GM23338 (cell line): ENCODE results near the gene PPP2R1B. TPM values are rescaled to one million over a fixed set of nuclear protein-coding genes. Genes with fewer than 3 reads are reported as not detected.

Source experiments
- ATAC-seq: fragments of 200-7000 bp; cut with Tn5 transposase; 3 replicates; pipeline ENCODE4 v1.9.1; 2020
- DNase-seq: peaks from one replicate; pipeline ENCODE4 v3.0.0-alpha.2; 2015; ENCODE audit warnings: low spot score
- H2AFZ ChIP-seq: fragments of 200-600 bp; sonication (generic); 2 replicates; pipeline ENCODE4 v1.8.0; 2016; ENCODE audit warnings: antibody characterized with exemption, mild to moderate bottlenecking, moderate library complexity
- H3F3A ChIP-seq: fragments of 200-600 bp; sonication (generic); replicated peaks from 2 replicates; pipeline ENCODE4 v1.8.0; 2017; ENCODE audit warnings: antibody characterized with exemption, mixed run types, low read depth
- H3K27ac ChIP-seq: fragments of 200-600 bp; sonication (generic); 2 replicates; pipeline ENCODE4 v1.6.1; 2016; ENCODE audit warnings: low read depth
- H3K27me3 ChIP-seq: fragments of 200-600 bp; sonication (generic); 2 replicates; pipeline ENCODE4 v1.8.0; 2016; ENCODE audit warnings: mild to moderate bottlenecking, mixed run types, moderate library complexity; ENCODE audit not compliant: insufficient read depth
- H3K36me3 ChIP-seq: fragments of 200-600 bp; sonication (generic); 2 replicates; pipeline ENCODE4 v1.8.0; 2016; ENCODE audit warnings: mild to moderate bottlenecking; ENCODE audit not compliant: insufficient read depth
- H3K4me1 ChIP-seq: fragments of 200-600 bp; sonication (generic); 2 replicates; pipeline ENCODE4 v1.8.0; 2016; ENCODE audit warnings: mild to moderate bottlenecking, moderate library complexity; ENCODE audit not compliant: insufficient read depth
- H3K4me2 ChIP-seq: fragments of 200-600 bp; sonication (generic); 2 replicates; pipeline ENCODE4 v1.7.1; 2017; ENCODE audit warnings: mixed run types
- H3K4me3 ChIP-seq: fragments of 200-600 bp; sonication (generic); 2 replicates; pipeline ENCODE4 v1.6.1; 2016; ENCODE audit warnings: mixed run types
- H3K79me2 ChIP-seq: fragments of 200-600 bp; sonication (generic); replicated peaks from 2 replicates; pipeline ENCODE4 v1.8.0; 2017; ENCODE audit warnings: mild to moderate bottlenecking; ENCODE audit not compliant: insufficient read depth
- H3K9me2 ChIP-seq: fragments of 200-600 bp; sonication (generic); 2 replicates; pipeline ENCODE4 v1.8.0; 2017; ENCODE audit not compliant: insufficient read depth
- H4K20me1 ChIP-seq: fragments of 200-600 bp; sonication (generic); replicated peaks from 2 replicates; pipeline ENCODE4 v1.8.0; 2017; ENCODE audit warnings: mild to moderate bottlenecking; ENCODE audit not compliant: insufficient read depth
- H3K27ac Mint-ChIP-seq: 2 replicates; pipeline ENCODE4 v1.8.0; 2020; ENCODE audit warnings: inconsistent platforms, mild to moderate bottlenecking, moderate library complexity, mixed read lengths
- H3K27me3 Mint-ChIP-seq: 3 replicates; pipeline ENCODE4 v1.8.0; 2022; ENCODE audit warnings: low read depth, mild to moderate bottlenecking, moderate library complexity, mixed read lengths, inconsistent platforms; ENCODE audit not compliant: insufficient read depth, poor library complexity
- H3K36me3 Mint-ChIP-seq: 3 replicates; pipeline ENCODE4 v1.8.0; 2021; ENCODE audit warnings: low read depth, mild to moderate bottlenecking, inconsistent platforms, moderate library complexity, mixed read lengths
- H3K4me1 Mint-ChIP-seq: 3 replicates; pipeline ENCODE4 v1.8.0; 2020; ENCODE audit warnings: mild to moderate bottlenecking, inconsistent platforms, mixed read lengths
- H3K4me3 Mint-ChIP-seq: 3 replicates; pipeline ENCODE4 v1.8.0; 2021; ENCODE audit warnings: moderate library complexity, mild to moderate bottlenecking, inconsistent platforms, mixed read lengths
- H3K9me3 Mint-ChIP-seq: 3 replicates; pipeline ENCODE4 v1.8.0; 2020; ENCODE audit warnings: moderate library complexity, mild to moderate bottlenecking, inconsistent platforms, mixed read lengths
- CREB1 ChIP-seq: fragments of 250-450 bp; sonication (Bioruptor Pico); IDR thresholded peaks from 2 replicates; pipeline ENCODE4 v1.5.0; 2020; ENCODE audit warnings: low read depth, mild to moderate bottlenecking, moderate library complexity
- CTCF ChIP-seq, 2 experiments: fragments of 200-600 bp in 1 of 2; sonication (generic) in 1 of 2; conservative IDR thresholded peaks; 2 replicates each; pipeline versions ENCODE4 v1.5.1 to v1.6.1; 2016 to 2017; ENCODE audit warnings: antibody characterized with exemption in 2 of 2, low read depth in 2 of 2, mild to moderate bottlenecking in 2 of 2, moderate library complexity in 1 of 2
- ETS1 ChIP-seq: IDR thresholded peaks from 2 replicates; pipeline ENCODE4 v1.6.1; 2016; ENCODE audit warnings: antibody characterized with exemption
- EZH2 ChIP-seq: fragments of 200-600 bp; sonication (generic); IDR thresholded peaks from one replicate; pipeline ENCODE4 v1.8.0; 2017; ENCODE audit warnings: antibody characterized with exemption, mild to moderate bottlenecking, low read depth; ENCODE audit not compliant: unreplicated experiment
- EZH2phosphoT487 ChIP-seq: fragments of 200-600 bp; sonication (generic); IDR thresholded peaks from one replicate; pipeline ENCODE4 v1.8.1; 2018; ENCODE audit warnings: antibody characterized with exemption; ENCODE audit not compliant: unreplicated experiment
- NANOG ChIP-seq: IDR thresholded peaks from 2 replicates; pipeline ENCODE4 v1.6.1; 2016; ENCODE audit warnings: antibody characterized with exemption, borderline replicate concordance
- POLR2AphosphoS5 ChIP-seq: IDR thresholded peaks from 2 replicates; pipeline ENCODE4 v1.6.1; 2016; ENCODE audit warnings: antibody characterized with exemption, low read depth
- REST ChIP-seq: IDR thresholded peaks from one replicate; pipeline ENCODE4 v1.6.1; 2018; ENCODE audit warnings: antibody characterized with exemption; ENCODE audit not compliant: unreplicated experiment
- STAT1 ChIP-seq: IDR thresholded peaks from one replicate; pipeline ENCODE4 v1.6.1; 2016; ENCODE audit warnings: antibody characterized with exemption; ENCODE audit not compliant: unreplicated experiment
- ZNF114 ChIP-seq: fragments of 250-450 bp; sonication (Bioruptor Pico); IDR thresholded peaks from 2 replicates; pipeline ENCODE4 v1.5.0; 2020; ENCODE audit warnings: mild to moderate bottlenecking, moderate library complexity
- ZNF331 ChIP-seq: fragments of 250-450 bp; sonication (Bioruptor Pico); IDR thresholded peaks from 2 replicates; pipeline ENCODE4 v1.5.0; 2020; ENCODE audit warnings: low read depth, mild to moderate bottlenecking, moderate library complexity
- polyA plus RNA-seq: library from polyadenylated mRNA; unstranded; fragments of >200 nt; fragmentation: Nextera tagmentation; extraction: Ambion mirVana; gene quantifications from 2 replicates; pipeline ENCODE4 v1.2.1, GENCODE V29; 2016
- total RNA-seq: library from RNA; depleted of rRNA; stranded (reverse); fragments of >200 nt; shearing (Covaris generic); gene quantifications from 2 replicates; pipeline ENCODE4 v1.2.3, GENCODE V29; 2014

PPP2R1B gene
- total and polyA plus RNA-seq, 2 experiments from 2014 or later = 18.5 to 82.0 TPM

GRCh38 chr11:111700162-111700561 lies 66.0 kb downstream of the PPP2R1B start:
- H3K4me2 ChIP-seq = no peak overlapping the region
- H3K27ac ChIP-seq = no peak overlapping the region
- Mint-ChIP-seq H3K9me3 (no peaks in the 10 kb centered on the region), H3K4me3 (no peak overlapping the region), H3K36me3 (no peaks in the 10 kb centered on the region), H3K27ac (no peak overlapping the region), H3K4me1 (peaks cover 15% of the 10 kb centered on the region), H3K27me3 (peaks cover 2% of the 10 kb centered on the region)
- H4K20me1 ChIP-seq = no peaks in the 10 kb centered on the region
- ATAC-seq (no peak), DNase-seq (no peak)
- H3K4me1 ChIP-seq = peaks cover 4% of the 10 kb centered on the region; the same call in 1 of the 2 replicates
- no peak overlapping the region for H3K4me3 ChIP-seq
- H3K9me2 ChIP-seq = no peaks in the 10 kb centered on the region
- no peak overlapping the region for H2AFZ ChIP-seq
- no peak for TF ChIP-seq CREB1
- TF ChIP-seq ZNF331 (CRISPR knock-in tag) = no peak
- TF ChIP-seq ZNF114 = no peak
- TF ChIP-seq STAT1 = no peak
- TF ChIP-seq REST = no peak
- no peak for TF ChIP-seq EZH2
- no peak for TF ChIP-seq CTCF (conservative IDR thresholded peaks at IDR 0.05; ENCODE audit: low read depth in 2 of 2)
- TF ChIP-seq NANOG = no peak
- no peak for TF ChIP-seq POLR2AphosphoS5
- TF ChIP-seq EZH2phosphoT487 = no peak
- no peak for TF ChIP-seq ETS1
- no peaks in the 10 kb centered on the region for H3K27me3 ChIP-seq
- H3K36me3 ChIP-seq = no peaks in the 10 kb centered on the region
- no peaks in the 10 kb centered on the region for H3F3A ChIP-seq
- no peaks in the 10 kb centered on the region for H3K79me2 ChIP-seq
